Sigmoid colon (tissue), 7 donors: Measurements from ENCODE around the gene GATA5. TPM values are rescaled to one million over a fixed set of nuclear protein-coding genes. Genes with fewer than 3 reads are reported as not detected.

Experiments used
- DNase-seq: peaks from one replicate; pipeline ENCODE4 v3.0.0-alpha.2; 2019
- H3K27ac ChIP-seq, 4 donors: fragments of 200-600 bp; sonication (generic); one replicate each; pipeline ENCODE4 v1.5.1; 2016 to 2019; ENCODE audit warnings: mild to moderate bottlenecking in 1 of 4
- H3K27me3 ChIP-seq, 3 donors: fragments of 200-600 bp; sonication (generic); one replicate each; pipeline ENCODE4 v1.5.1; 2019; ENCODE audit warnings: mild to moderate bottlenecking in 1 of 3
- H3K36me3 ChIP-seq, 4 donors: fragments of 200-600 bp; sonication (generic); one replicate each; pipeline ENCODE4 v1.5.1; 2016 to 2019
- H3K4me1 ChIP-seq, 4 donors: fragments of 200-600 bp; sonication (generic); one replicate each; pipeline ENCODE4 v1.5.1; 2017 to 2019
- H3K4me3 ChIP-seq, 4 donors: fragments of 200-600 bp; sonication (generic); one replicate each; pipeline ENCODE4 v1.5.1; 2017 to 2019; ENCODE audit warnings: mild to moderate bottlenecking in 2 of 4, moderate library complexity in 1 of 4
- H3K9me3 ChIP-seq, 4 donors: fragments of 200-600 bp in 3 of 4; sonication (generic) in 3 of 4; one replicate each; pipeline versions ENCODE4 v1.5.1 to v1.6.1; 2013 to 2019
- CTCF ChIP-seq, 4 experiments: fragments of 450-650 bp in 3 of 4; fragments of 200-600 bp in 1 of 4; IDR thresholded peaks; one replicate each; pipeline ENCODE4 v1.5.1; 2016 to 2019; ENCODE audit warnings: antibody characterized with exemption in 4 of 4, mild to moderate bottlenecking in 3 of 4, moderate library complexity in 2 of 4
- EP300 ChIP-seq, 4 donors: sonication (generic); formaldehyde crosslinking; IDR thresholded peaks; one replicate each; pipeline ENCODE4 v1.6.1; 2017; ENCODE audit warnings: antibody characterized with exemption in 4 of 4
- POLR2A ChIP-seq, 2 donors: fragments of 450-650 bp; IDR thresholded peaks; one replicate each; pipeline ENCODE4 v1.6.1; 2016; ENCODE audit warnings: antibody characterized with exemption in 2 of 2, mild to moderate bottlenecking in 2 of 2, moderate library complexity in 2 of 2
- POLR2AphosphoS5 ChIP-seq, 4 donors: sonication (generic); formaldehyde crosslinking; IDR thresholded peaks; one replicate each; pipeline ENCODE4 v1.6.1; 2017; ENCODE audit warnings: antibody characterized with exemption in 4 of 4
- WGBS, 2 donors: extraction: QIAGEN DNeasy Blood & Tissue Kit; methylation state at CpG; one replicate each; pipeline ENCODE4 v1.1.7; 2013; 5-methylcytosine and 5-hydroxymethylcytosine counted together
- intact Hi-C: fragments of 100-400 bp; cut with DNase I; formaldehyde crosslinking; loops from one replicate; pipeline ENCODE4 v1.15.1; 2023
- polyA plus RNA-seq, 3 donors: library from polyadenylated mRNA; stranded (reverse); fragments of 200-250 nt; gene quantifications; one replicate each; pipeline ENCODE4 v1.2.3, GENCODE V29; 2013
- total RNA-seq, 4 donors: library from RNA; depleted of rRNA; stranded (reverse); fragments of >200 nt; gene quantifications; one replicate each; pipeline ENCODE4 v1.1.0, GENCODE V29; 2016
- donor health status: healthy with polysubstance abuse.
- donor health status: Bipolar disorder and iron deficiency.
- donor health status: healthy.

The GATA5 gene
- total and polyA plus RNA-seq, 7 donors: 0.03 to 0.36 TPM; not detected in 5

GRCh38 chr20:62503401-62504178 lies 27.8 kb upstream of the GATA5 start:
- Histone ChIP-seq H3K36me3 (no peaks in the 10 kb centered on the region), H3K27ac (no peak overlapping the region), H3K4me3 (no peak overlapping the region), H3K9me3 (no peaks in the 10 kb centered on the region), H3K27me3 (no peaks in the 10 kb centered on the region), H3K4me1 (peaks cover 0 to 9% (median 6%) of the 10 kb centered on the region in 4 donors)
- WGBS, 2 donors: 41 to 61% methylated on average over 18 of the region's 18 CpGs
- intact Hi-C loops: loop anchor here (10.0 kb wide), 1 partner anchor 281 kb away; no protein-coding TSS in a partner anchor
- TF ChIP-seq CTCF (IDR thresholded peaks at IDR 0.05) (no peak), EP300 (IDR thresholded peaks at IDR 0.05) (no peak), POLR2AphosphoS5 (IDR thresholded peaks at IDR 0.05) (no peak), POLR2A (IDR thresholded peaks at IDR 0.05) (no peak)
- no peak for DNase-seq

GRCh38 chr20:62502496-62503095 lies 26.8 kb upstream of the GATA5 start:
- no peak for TF ChIP-seq POLR2AphosphoS5 (IDR thresholded peaks at IDR 0.05)
- no peaks in the 10 kb centered on the region for H3K36me3 ChIP-seq
- intact Hi-C loops: loop anchor here (10.0 kb wide), 1 partner anchor 282 kb away; no protein-coding TSS in a partner anchor
- H3K9me3 ChIP-seq: no peaks in the 10 kb centered on the region
- no peak overlapping the region for H3K27ac ChIP-seq
- peaks cover 0 to 9% (median 6%) of the 10 kb centered on the region in 4 donors for H3K4me1 ChIP-seq
- H3K4me3 ChIP-seq: no peak overlapping the region
- DNase-seq: no peak
- no peaks in the 10 kb centered on the region for H3K27me3 ChIP-seq
- 72 to 82% methylated on average over 16 of the region's 16 CpGs for WGBS, 2 donors

- peaks cover 0 to 4% (median 4%) of the 10 kb centered on the region in 3 donors for H3K27me3 ChIP-seq
- intact Hi-C loops: loop anchor here (10.0 kb wide), 1 partner anchor 283 kb away; no protein-coding TSS in a partner anchor
Observed at GRCh38 chr20:62501801-62502495, 26.2 kb upstream of the GATA5 start.

GRCh38 chr20:62500237-62500864 lies 24.6 kb upstream of the GATA5 start:
- Histone ChIP-seq H3K4me1 (peaks cover 0 to 23% (median 14%) of the 10 kb centered on the region in 4 donors), H3K27ac (no peak overlapping the region), H3K4me3 (no peak overlapping the region), H3K27me3 (peaks cover 0 to 19% (median 8%) of the 10 kb centered on the region in 3 donors), H3K9me3 (no peaks in the 10 kb centered on the region), H3K36me3 (no peaks in the 10 kb centered on the region)
- DNase-seq: peak; percentile 84
- intact Hi-C loops: loop anchor here (1.0 to 10.0 kb wide), 2 partner anchors 116 to 284 kb away; no protein-coding TSS in a partner anchor
- TF ChIP-seq EP300 (IDR thresholded peaks at IDR 0.05) (no peak), POLR2A (IDR thresholded peaks at IDR 0.05) (no peak), CTCF (IDR thresholded peaks at IDR 0.05) (peak; percentile 89 to 96 (median 94)), POLR2AphosphoS5 (IDR thresholded peaks at IDR 0.05) (no peak)
- WGBS, 2 donors: 8 to 26% methylated on average over 26 of the region's 26 CpGs

More at GRCh38 chr20:62501801-62502495, 26.2 kb upstream of the GATA5 start:
- Histone ChIP-seq H3K4me3 (no peak overlapping the region), H3K36me3 (no peaks in the 10 kb centered on the region), H3K9me3 (no peaks in the 10 kb centered on the region), H3K4me1 (peaks cover 0 to 9% (median 6%) of the 10 kb centered on the region in 4 donors), H3K27ac (no peak overlapping the region)
- DNase-seq: no peak
- 74 to 77% methylated on average over 13 of the region's 13 CpGs for WGBS, 2 donors
- TF ChIP-seq EP300 (IDR thresholded peaks at IDR 0.05) (no peak), POLR2A (IDR thresholded peaks at IDR 0.05) (no peak), POLR2AphosphoS5 (IDR thresholded peaks at IDR 0.05) (no peak), CTCF (IDR thresholded peaks at IDR 0.05) (no peak)
